HG03460 (cell line): ENCODE results near the gene PMVK.
"Not testable (repeated sequence)": the region's sequence is repeated elsewhere in the genome, so short reads cannot be mapped to it uniquely, and the experiment has no call there.

Experiments used
- ATAC-seq: cut with Tn5 transposase; IDR thresholded peaks from one replicate; pipeline ENCODE4 v1.9.1; 2021; ENCODE audit not compliant: unreplicated experiment

PMVK gene

GRCh38 chr1:154925335-154926170 lies 11.0 kb downstream of the PMVK start:
- no peak for ATAC-seq

- no peak for ATAC-seq
Observed at GRCh38 chr1:154923695-154924094, 12.8 kb downstream of the PMVK start.

GRCh38 chr1:154913273-154913672 lies 23.2 kb downstream of the PMVK start:
- no peak for ATAC-seq

- ATAC-seq = no peak
Observed at GRCh38 chr1:154912755-154913154, 23.8 kb downstream of the PMVK start.

- ATAC-seq = no peak
Observed at GRCh38 chr1:154911691-154912550, 24.6 kb downstream of the PMVK start.

- no peak for ATAC-seq
Observed at GRCh38 chr1:154910851-154911250, 25.7 kb downstream of the PMVK start.

GRCh38 chr1:154908937-154909336 lies 27.6 kb downstream of the PMVK start:
- no peak for ATAC-seq

- not testable (repeated sequence) for ATAC-seq
Observed at GRCh38 chr1:154908129-154908528, 28.4 kb downstream of the PMVK start.

- no peak for ATAC-seq
Observed at GRCh38 chr1:154906621-154907081, 29.9 kb downstream of the PMVK start.

- ATAC-seq = no peak
Observed at GRCh38 chr1:154902938-154903566, 33.5 kb downstream of the PMVK start.

- ATAC-seq = no peak
Observed at GRCh38 chr1:154901591-154901990, 34.9 kb downstream of the PMVK start.

GRCh38 chr1:154899041-154899440 lies 37.5 kb downstream of the PMVK start:
- no peak for ATAC-seq

GRCh38 chr1:154896771-154897286 lies 39.7 kb downstream of the PMVK start:
- no peak for ATAC-seq

GRCh38 chr1:154895798-154896197 lies 40.7 kb downstream of the PMVK start:
- ATAC-seq = no peak

- no peak for ATAC-seq
Observed at GRCh38 chr1:154891452-154891851, 45.1 kb downstream of the PMVK start.

GRCh38 chr1:154888757-154889156 lies 47.8 kb downstream of the PMVK start:
- ATAC-seq = no peak

GRCh38 chr1:154886281-154887015 lies 50.1 kb downstream of the PMVK start:
- ATAC-seq = no peak

GRCh38 chr1:154884869-154885701 lies 51.4 kb downstream of the PMVK start:
- ATAC-seq = no peak
